Left ventricle myocardium superior (tissue), 1 donor: ENCODE data around the gene ITPA. TPM values are rescaled to one million over a fixed set of nuclear protein-coding genes. Genes with fewer than 3 reads are reported as not detected.
"Not testable (repeated sequence)": the region's sequence is repeated elsewhere in the genome, so short reads cannot be mapped to it uniquely, and the experiment has no call there.

ENCODE experiments used
- ATAC-seq: fragments of 200-7000 bp; cut with Tn5 transposase; one replicate; pipeline ENCODE4 v1.9.1; 2020; ENCODE audit warnings: mild to moderate bottlenecking, moderate library complexity
- DNase-seq: peaks from one replicate; pipeline ENCODE4 v3.0.0-alpha.2; 2020
- intact Hi-C: fragments of 100-400 bp; cut with micrococcal nuclease; formaldehyde crosslinking; loops from one replicate; pipeline ENCODE4 v1.11.0; 2022
- total RNA-seq: library from RNA; stranded (reverse); fragmentation: NEBNext Ultra II Directional; extraction: Animal tissue kit (Norgen Biotek cat#: 25700); gene quantifications from one replicate; pipeline ENCODE4 v1.2.1, GENCODE V29; 2021
- donor health status: DM: no; HTN: yes; CAD: no; lungs with severe emphysema.

ITPA gene
- total RNA-seq, 1 donor from 2014 or later = 17.2 TPM

GRCh38 chr20:3172126-3172932 is 37.0 kb upstream of the ITPA start:
- DNase-seq (no peak), ATAC-seq (no peak)
- intact Hi-C loops = no loop called here

DNA sequence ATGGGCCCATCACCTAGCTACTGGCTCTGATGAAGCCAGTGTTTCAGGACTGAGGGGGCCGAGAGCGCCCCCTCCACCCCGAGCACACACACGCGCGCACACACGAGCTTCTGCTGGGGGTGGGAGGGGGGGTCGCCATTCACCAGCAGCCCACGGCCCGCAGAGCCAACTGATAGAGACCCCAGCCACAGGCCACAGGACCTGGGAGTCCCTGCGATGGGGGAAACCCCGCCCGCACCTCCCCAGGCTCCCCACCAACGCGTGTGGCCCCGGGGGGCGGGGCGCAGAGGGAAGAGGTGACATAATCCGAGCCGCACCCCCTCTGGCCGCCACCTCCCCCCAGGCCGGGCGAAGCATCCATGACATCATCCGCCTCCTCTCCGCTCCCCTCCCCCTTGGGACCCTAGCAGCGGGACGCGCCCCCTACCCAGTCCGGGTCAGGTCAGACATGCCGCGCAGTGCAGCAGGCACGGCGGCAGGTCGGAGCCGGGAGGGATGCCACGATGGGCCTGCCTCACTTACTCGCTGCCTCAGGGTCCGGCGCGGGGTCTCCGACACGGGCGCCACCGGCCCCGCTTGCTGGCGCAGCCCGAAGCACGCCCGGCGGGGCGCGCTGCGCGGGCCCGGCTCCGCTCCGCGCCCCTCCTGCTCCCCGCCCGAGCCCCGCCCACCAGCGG is 36.2 kb upstream of the ITPA start, which contains the start of gene LZTS3:
LZTS3 (minus strand) TSS at position 617 of the 677 bp plus-strand sequence. CDS start 6,386 bp downstream, outside the sequence.
- intact Hi-C loops = no loop called here
- peak; percentile 86 for DNase-seq
- ATAC-seq = peak; percentile 59

DNA sequence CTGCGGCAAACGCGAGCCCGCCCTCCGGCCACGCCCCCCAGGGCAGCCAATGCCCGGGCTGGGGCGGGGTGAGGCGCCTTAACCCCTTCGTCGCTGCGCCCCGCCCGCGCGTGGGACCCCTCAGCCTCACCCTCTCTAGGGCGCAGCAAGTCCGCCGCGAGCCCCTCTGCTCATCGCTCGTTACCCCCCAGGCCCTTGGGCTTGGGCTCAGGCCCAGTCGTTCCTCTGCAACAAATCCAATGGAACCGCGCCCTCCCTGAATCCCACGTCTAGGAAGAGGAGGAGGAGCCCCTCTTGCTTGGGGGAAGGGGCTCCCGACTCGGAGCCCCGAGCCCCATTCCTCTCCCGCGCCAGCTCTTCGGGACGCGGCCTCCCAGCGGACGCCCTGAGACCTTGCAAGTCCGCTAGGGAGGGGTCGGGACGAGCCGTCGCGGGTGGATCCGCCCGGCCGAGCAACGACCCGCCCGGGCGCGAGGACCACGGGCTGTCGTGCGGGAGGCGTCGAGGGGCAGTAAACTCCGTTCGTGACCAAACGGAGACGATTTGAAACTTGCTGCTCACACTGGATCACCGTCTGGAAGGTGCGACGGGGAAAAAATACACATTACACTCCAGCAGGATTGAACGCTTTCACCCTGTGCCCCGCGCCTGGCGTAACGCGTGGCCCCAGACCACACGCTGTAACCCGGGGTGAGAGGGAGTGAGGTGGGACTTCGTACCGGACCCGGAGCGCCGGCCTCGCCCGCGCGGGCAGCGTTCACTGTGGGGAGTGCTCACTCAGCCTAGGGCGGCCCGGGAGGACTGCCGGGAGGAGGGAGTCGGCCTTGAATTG is 35.5 kb upstream of the ITPA start:
- DNase-seq = peak; percentile 97
- intact Hi-C loops = no loop called here
- ATAC-seq = peak; percentile 97

GRCh38 chr20:3174442-3175261 is 34.6 kb upstream of the ITPA start:
- intact Hi-C loops = no loop called here
- DNase-seq (no peak), ATAC-seq (no peak)

GRCh38 chr20:3175270-3175669 is 34.0 kb upstream of the ITPA start:
- DNase-seq (no peak), ATAC-seq (no peak)
- intact Hi-C loops = no loop called here

- ATAC-seq (no peak), DNase-seq (no peak)
- intact Hi-C loops = no loop called here
Measured at GRCh38 chr20:3177746-3178485, 31.4 kb upstream of the ITPA start.

DNA sequence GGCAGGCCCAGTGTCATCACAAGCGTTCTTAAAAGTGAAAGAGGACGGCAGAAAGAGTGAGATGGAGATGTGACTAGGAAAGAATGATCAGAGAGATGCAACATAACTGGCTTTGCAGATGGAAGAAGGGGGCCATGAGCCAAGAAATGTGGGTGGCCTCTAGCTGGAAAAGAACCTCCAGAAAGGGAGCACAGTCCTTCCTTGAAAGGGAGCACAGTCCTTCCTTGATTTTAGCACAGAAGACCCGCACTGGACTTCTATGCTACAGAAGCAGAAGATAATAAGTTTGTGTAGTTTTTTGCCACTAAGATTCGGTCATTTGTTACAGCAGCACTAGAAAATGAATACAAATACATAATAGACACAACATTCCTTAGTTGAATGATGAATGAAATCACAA is 29.0 kb upstream of the ITPA start:
- intact Hi-C loops = no loop called here
- ATAC-seq (no peak), DNase-seq (no peak)

GRCh38 chr20:3181270-3181669 is 28.0 kb upstream of the ITPA start:
- intact Hi-C loops = no loop called here
- ATAC-seq = no peak

GRCh38 chr20:3182429-3182828 is 26.9 kb upstream of the ITPA start:
- DNase-seq, ATAC-seq, intact Hi-C loops: not testable (repeated sequence)

More at GRCh38 chr20:3181270-3181669, 28.0 kb upstream of the ITPA start:
- DNase-seq = no peak

DNA sequence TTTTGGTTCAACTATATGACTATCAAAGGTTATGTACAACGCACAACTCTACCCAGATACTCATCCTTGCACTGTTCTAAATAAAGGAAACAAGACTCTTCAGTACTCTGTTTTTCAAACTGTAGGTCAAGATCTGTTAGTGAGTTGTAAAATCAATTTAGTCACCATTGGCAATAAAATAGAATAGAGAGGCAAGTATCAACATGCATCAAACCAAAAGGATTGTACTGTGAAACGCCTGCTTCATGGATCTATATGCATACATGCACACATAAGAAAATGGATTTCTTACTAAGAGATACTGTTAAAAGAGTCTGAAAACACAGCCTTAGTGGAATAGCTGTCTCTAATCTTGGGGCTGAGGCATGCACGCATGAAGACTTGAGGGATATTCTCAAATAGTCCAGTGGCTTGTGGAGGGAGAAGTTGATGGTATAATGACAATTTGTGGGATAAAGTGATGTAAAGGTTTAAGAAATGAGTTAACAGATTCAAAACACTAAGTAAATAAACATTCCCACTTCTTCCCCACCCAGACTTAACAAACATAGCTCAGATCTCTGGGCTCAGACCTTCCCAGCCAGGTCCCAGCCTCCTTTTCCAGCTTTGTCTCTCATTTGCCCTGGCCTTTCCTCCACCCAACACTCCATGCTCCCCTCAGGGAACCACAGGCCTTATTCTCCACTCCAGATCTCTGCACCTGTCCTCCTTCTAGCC is 25.2 kb upstream of the ITPA start:
- DNase-seq (no peak), ATAC-seq (no peak)
- intact Hi-C loops = no loop called here

DNA sequence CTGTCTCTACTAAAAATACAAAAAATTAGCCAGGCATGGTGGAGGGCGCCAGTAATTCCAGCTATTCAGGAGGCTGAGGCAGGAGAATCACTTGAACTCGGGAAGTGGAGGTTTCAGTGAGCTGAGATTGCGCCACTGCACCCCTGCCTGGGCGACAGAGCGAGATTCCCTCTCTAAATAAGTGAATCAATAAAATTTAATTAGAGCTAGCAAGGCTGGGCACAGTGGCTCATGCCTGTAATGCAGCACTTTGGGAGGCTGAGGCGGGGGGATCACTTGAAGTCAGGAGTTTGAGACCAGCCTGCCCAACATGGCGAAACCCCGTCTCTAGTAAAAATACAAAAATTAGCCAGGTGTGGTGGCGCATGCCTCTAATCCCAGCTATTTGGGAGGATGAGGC is 21.4 kb upstream of the ITPA start:
- DNase-seq, ATAC-seq, intact Hi-C loops: not testable (repeated sequence)

- intact Hi-C loops = no loop called here
- DNase-seq = no peak
- peak; percentile 51 for ATAC-seq
Measured at GRCh38 chr20:3188823-3189413, 20.4 kb upstream of the ITPA start.

- no peak for ATAC-seq
- DNase-seq = no peak
- intact Hi-C loops = no loop called here
Measured at GRCh38 chr20:3189561-3190131, 19.7 kb upstream of the ITPA start.

DNA sequence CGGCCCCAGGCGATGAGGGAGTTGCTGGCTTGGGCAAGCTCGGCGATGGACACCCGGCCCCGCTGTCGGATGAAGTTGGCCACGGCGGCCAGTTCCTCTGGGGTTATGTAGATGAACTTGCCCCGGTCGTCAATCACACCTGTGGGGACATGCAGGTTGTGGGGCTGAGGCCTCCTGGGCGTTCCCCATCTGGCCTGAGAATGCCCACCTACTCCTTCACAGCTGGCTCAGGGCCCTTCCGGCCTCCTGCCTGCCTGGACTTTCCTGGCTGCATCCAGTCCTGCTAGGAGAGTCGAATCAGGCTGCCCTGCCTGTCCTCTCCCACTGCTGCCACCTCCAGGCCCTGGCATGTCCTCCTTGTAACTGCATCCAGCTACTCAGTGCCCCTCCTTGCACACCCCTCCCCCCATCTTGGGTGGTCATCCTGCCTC is 18.6 kb upstream of the ITPA start:
- intact Hi-C loops = no loop called here
- DNase-seq = no peak

DNA sequence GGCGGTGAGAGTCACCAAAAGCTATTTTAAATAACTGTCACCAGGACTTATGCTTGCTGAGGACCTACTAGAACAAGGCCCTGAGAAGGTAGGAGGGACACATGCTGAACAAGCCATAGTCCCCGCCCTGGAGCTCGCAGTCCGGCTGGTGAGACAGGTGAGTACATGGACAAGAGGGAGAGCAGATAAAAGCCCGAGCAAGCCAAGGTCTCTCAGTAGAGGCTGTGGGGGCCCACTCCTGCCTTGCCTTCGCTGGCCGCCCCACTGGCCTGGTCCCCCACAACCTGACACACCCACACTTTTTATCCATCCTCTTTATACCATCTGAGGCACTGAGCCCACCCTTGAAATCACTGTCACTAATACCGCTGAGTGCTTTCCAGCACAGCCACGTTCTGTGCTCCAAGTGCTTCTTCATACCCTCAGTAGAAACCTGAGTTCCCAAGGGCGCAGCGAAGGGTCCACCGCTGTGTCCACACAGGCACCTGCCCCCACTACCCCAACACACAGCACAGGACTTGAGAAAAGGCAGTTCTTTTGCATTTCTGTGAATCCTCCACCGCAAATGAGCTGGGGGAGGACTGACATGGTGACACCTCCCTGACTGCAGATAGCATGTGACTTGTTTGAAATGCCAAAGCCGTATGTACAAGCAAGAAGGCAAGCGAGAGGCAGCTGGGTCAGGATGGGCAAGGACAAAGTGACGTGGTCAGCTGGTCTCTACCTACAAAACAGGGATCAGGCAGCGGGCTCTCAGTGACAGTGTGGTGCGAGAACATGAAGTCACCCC is 16.9 kb upstream of the ITPA start:
- no peak for DNase-seq

More for the DNA sequence above, 18.6 kb upstream of the ITPA start:
- no peak for ATAC-seq

More for the DNA sequence above, 16.9 kb upstream of the ITPA start:
- intact Hi-C loops = no loop called here
- ATAC-seq = no peak
